Endothelial cell of umbilical vein (primary cell): ENCODE data around the gene JADE3. TPM values are rescaled to one million over a fixed set of nuclear protein-coding genes. Genes with fewer than 3 reads are reported as not detected.

Source experiments
- BruUV-seq: library from RNA; stranded (reverse); fragments of 400-500 nt; replicated peaks from 2 replicates; lab custom pipeline; 2021; lab: Mats Ljungman, UMichigan
- CTCF ChIA-PET: fragments of 300-600, 350-600 bp; sonication (Branson Sonifier 250); formaldehyde crosslinking; loops from one replicate; lab custom pipeline; 2021; ENCODE audit warnings: antibody characterized with exemption, inconsistent platforms; lab: Charles Lee
- POLR2A ChIA-PET: fragments of 300-600, 350-600 bp; sonication (Branson Sonifier 250); formaldehyde crosslinking; loops from one replicate; lab custom pipeline; 2021; ENCODE audit warnings: antibody characterized with exemption, inconsistent platforms; lab: Charles Lee
- DNase-seq: peaks from one replicate; pipeline ENCODE4 v3.0.0-alpha.2; 2011; ENCODE audit warnings: low read depth, low spot score
- FAIRE-seq: peaks from 2 replicates; lab custom pipeline; 2011; peaks lifted over from hg19 to GRCh38; lab: Jason Lieb, UNC
- H2AFZ ChIP-seq: 2 replicates; pipeline ENCODE4 v1.6.0; 2012; ENCODE audit warnings: low read depth, low read length, control low read depth, inconsistent platforms
- H3K27ac ChIP-seq: 2 replicates; pipeline ENCODE4 v1.5.1; 2011; ENCODE audit warnings: low read depth, mild to moderate bottlenecking, control low read depth, low read length, moderate library complexity; ENCODE audit not compliant: insufficient read depth
- H3K27me3 ChIP-seq, 2 experiments: 2 replicates each; pipeline versions ENCODE4 v1.6.0 to v1.6.1; 2011; ENCODE audit warnings: low read length in 2 of 2, mixed read lengths in 1 of 2; ENCODE audit not compliant: control insufficient read depth in 2 of 2, insufficient read depth in 2 of 2
- H3K36me3 ChIP-seq, 2 experiments: 2 replicates in 1 of 2; 3 replicates in 1 of 2; pipeline ENCODE4 v1.5.1; 2011; ENCODE audit warnings: low read length in 2 of 2, mild to moderate bottlenecking in 1 of 2, moderate library complexity in 1 of 2; ENCODE audit not compliant: control insufficient read depth in 2 of 2, insufficient read depth in 2 of 2; ENCODE audit errors: extremely low read depth in 1 of 2
- H3K4me1 ChIP-seq: 3 replicates; pipeline ENCODE4 v1.5.1; 2011; ENCODE audit warnings: mild to moderate bottlenecking, low read length; ENCODE audit not compliant: control insufficient read depth, insufficient read depth; ENCODE audit errors: extremely low read depth
- H3K4me2 ChIP-seq: 2 replicates; pipeline ENCODE4 v1.6.1; 2011; ENCODE audit warnings: low read length, control low read depth, mixed read lengths; ENCODE audit not compliant: insufficient read depth
- H3K4me3 ChIP-seq, 3 experiments: fragments of 200-600 bp in 1 of 3; sonication (generic), shearing (Covaris generic) in 1 of 3; replicated peaks in 1 of 3; 2 replicates each; pipeline ENCODE4 v1.5.1; 2011 to 2016; ENCODE audit warnings: control low read depth in 3 of 3, low read length in 3 of 3, mild to moderate bottlenecking in 2 of 3, inconsistent platforms in 1 of 3, low read depth in 1 of 3, moderate library complexity in 1 of 3; ENCODE audit not compliant: insufficient read depth in 1 of 3
- H3K79me2 ChIP-seq: 2 replicates; pipeline ENCODE4 v1.6.0; 2012; ENCODE audit warnings: low read length, inconsistent platforms; ENCODE audit not compliant: control insufficient read depth, insufficient read depth
- H3K9ac ChIP-seq: replicated peaks from 2 replicates; pipeline ENCODE3; 2011; ENCODE audit warnings: low read length, control low read depth; ENCODE audit not compliant: insufficient read depth; ENCODE audit errors: extremely low read depth
- H3K9me1 ChIP-seq: replicated peaks from 3 replicates; pipeline ENCODE4 v1.6.0; 2011; ENCODE audit warnings: mild to moderate bottlenecking, low read length; ENCODE audit not compliant: control insufficient read depth, insufficient read depth; ENCODE audit errors: extremely low read depth
- H3K9me3 ChIP-seq: replicated peaks from 2 replicates; pipeline ENCODE4 v1.5.1; 2012; ENCODE audit warnings: low read length, inconsistent platforms; ENCODE audit not compliant: control insufficient read depth, insufficient read depth
- H4K20me1 ChIP-seq: replicated peaks from 2 replicates; pipeline ENCODE3; 2011; ENCODE audit warnings: mild to moderate bottlenecking, low read length; ENCODE audit not compliant: control insufficient read depth, insufficient read depth; ENCODE audit errors: extremely low read depth
- CTCF ChIP-seq, 2 donors: IDR thresholded peaks; 1 replicate in 1 of 2; 2 replicates in 1 of 2; pipeline ENCODE4 v1.5.1; 2011; ENCODE audit warnings: low read length in 2 of 2, mild to moderate bottlenecking in 2 of 2, moderate library complexity in 2 of 2, control low read depth in 1 of 2, inconsistent platforms in 1 of 2, low read depth in 1 of 2; ENCODE audit not compliant: insufficient read depth in 1 of 2; ENCODE audit errors: extremely low read depth in 1 of 2
- EZH2 ChIP-seq: IDR thresholded peaks from 2 replicates; pipeline ENCODE4 v1.6.1; 2012; ENCODE audit warnings: borderline replicate concordance, low read depth, mild to moderate bottlenecking, moderate library complexity, low read length, inconsistent platforms; ENCODE audit not compliant: severe bottlenecking
- FOS ChIP-seq: IDR thresholded peaks from 2 replicates; pipeline ENCODE4 v1.6.1; 2011; ENCODE audit warnings: mild to moderate bottlenecking, low read length, moderate library complexity, borderline replicate concordance; ENCODE audit not compliant: insufficient read depth
- GATA2 ChIP-seq: IDR thresholded peaks from 2 replicates; pipeline ENCODE4 v1.7.0; 2011; ENCODE audit warnings: low read depth, mild to moderate bottlenecking, moderate library complexity, mixed read lengths, low read length; ENCODE audit not compliant: insufficient read length, insufficient read depth
- JUN ChIP-seq: IDR thresholded peaks from 2 replicates; pipeline ENCODE4 v1.6.1; 2011; ENCODE audit warnings: borderline replicate concordance, low read depth; ENCODE audit not compliant: insufficient read length, insufficient read depth
- MAX ChIP-seq: IDR thresholded peaks from 2 replicates; pipeline ENCODE4 v1.6.1; 2011; ENCODE audit not compliant: insufficient read depth, insufficient read length
- MYC ChIP-seq: IDR thresholded peaks from one replicate; pipeline ENCODE4 v1.6.1; 2011; ENCODE audit warnings: mild to moderate bottlenecking, low read depth, low read length
- POLR2A ChIP-seq: IDR thresholded peaks from 2 replicates; pipeline ENCODE4 v1.6.1; 2012; ENCODE audit warnings: low read depth, mild to moderate bottlenecking, control low read depth, low read length
- POLR2AphosphoS5 ChIP-seq: IDR thresholded peaks from 2 replicates; pipeline ENCODE4 v1.6.1; 2012; ENCODE audit warnings: low read depth, mild to moderate bottlenecking, control low read depth, low read length, moderate library complexity; ENCODE audit not compliant: insufficient read depth
- dilution Hi-C: fragments of 300-500 bp; cut with MboI; formaldehyde crosslinking; loops from one replicate; pipeline ENCODE4 v1.15.0; 2019; ENCODE audit warnings: low sequenced_read_pairs; ENCODE audit not compliant: extremely low pct_ligation_motif_present
- intact Hi-C: fragments of 100-400 bp; cut with micrococcal nuclease; formaldehyde crosslinking; loops from one replicate; pipeline ENCODE4 v1.10.0; 2022
- polyA plus RNA-seq, 4 experiments: library from polyadenylated mRNA; depleted of rRNA in 3 of 4; stranded (reverse) in 3 of 4; unstranded in 1 of 4; fragments of >200 nt; gene quantifications; 2 replicates each; pipeline versions ENCODE4 v1.2.1 to v1.2.3, GENCODE V29; 2011 to 2012; ENCODE audit warnings: missing spikeins in 1 of 4
- total RNA-seq: library from RNA; stranded (reverse); gene quantifications from 2 replicates; pipeline ENCODE4 v1.2.3, GENCODE V29; 2021

Gene JADE3
- total and polyA plus RNA-seq, 2 donors (not counting 3 experiments of a cell fraction or from before 2014, with no cell fraction given) = 4.9 to 18.4 TPM

- Histone ChIP-seq H3K36me3 (no peaks in the 10 kb centered on the region), H3K79me2 (no peaks in the 10 kb centered on the region), H3K4me2 (no peak overlapping the region), H3K4me1 (peaks cover 6% of the 10 kb centered on the region), H3K27ac (no peak overlapping the region), H3K27me3 (no peaks in the 10 kb centered on the region), H3K4me3 (no peak overlapping the region), H2AFZ (no peak overlapping the region), H4K20me1 (no peaks in the 10 kb centered on the region), H3K9me1 (no peaks in the 10 kb centered on the region), H3K9ac (no peak overlapping the region), H3K9me3 (no peaks in the 10 kb centered on the region)
- no peak for DNase-seq
- no TSS peak for BruUV-seq
- ChIA-PET POLR2A (no interaction called here), CTCF (no interaction called here)
- no peak for TF ChIP-seq FOS
- no peak for TF ChIP-seq GATA2
- TF ChIP-seq POLR2AphosphoS5 = no peak
- no peak for TF ChIP-seq MYC
- TF ChIP-seq POLR2A = no peak
- no peak for TF ChIP-seq MAX
- no peak for TF ChIP-seq JUN
- no peak for TF ChIP-seq CTCF (IDR thresholded peaks at IDR 0.05; ENCODE audit: extremely low read depth in 1 of 2, insufficient read depth in 1 of 2, low read depth in 1 of 2, low read length in 2 of 2)
- no peak for TF ChIP-seq EZH2
- dilution Hi-C loops (no loop called here), intact Hi-C loops (no loop called here)
- FAIRE-seq = no peak
Observed at GRCh38 chrX:46991664-46992063, 79.4 kb downstream of the JADE3 start.
